SH-SY5Y (cell line): ENCODE data around the gene TEX13A.

Experiments used
- GATA2 ChIP-seq: IDR thresholded peaks from 2 replicates; pipeline ENCODE4 v1.6.1; 2011; ENCODE audit warnings: mild to moderate bottlenecking, low read depth, low read length
- GATA3 ChIP-seq: IDR thresholded peaks from 2 replicates; pipeline ENCODE4 v1.6.1; 2011; ENCODE audit warnings: low read depth, mild to moderate bottlenecking, low read length, moderate library complexity

- TF ChIP-seq GATA2, result no peak
- TF ChIP-seq GATA3, result no peak
These were observed 6.0 kb upstream of the TEX13A start for GRCh38 chrX:105226499-105226898.
